ENCODE data around the gene TNFAIP8L2.
"Not testable (repeated sequence)": the region's sequence is repeated elsewhere in the genome, so short reads cannot be mapped to it uniquely, and the experiment has no call there.

TNFAIP8L2 gene

GRCh38 chr1:151146412-151147131 is 9.9 kb upstream of the TNFAIP8L2 start, which contains the start of gene SEMA6C:
Gene SEMA6C (minus strand): TSS chr1:151146631. CDS start chr1:151142621, 4,010 bp downstream.
- peak; percentile 91 for DNase-seq

- DNase-seq, result no peak
Observed at GRCh38 chr1:151147132-151147503, 9.3 kb upstream of the TNFAIP8L2 start.

GRCh38 chr1:151147665-151148064 is 8.8 kb upstream of the TNFAIP8L2 start:
- no peak for DNase-seq

- DNase-seq, result peak; percentile 50
Observed at GRCh38 chr1:151157067-151157531, 650 bp downstream of the TNFAIP8L2 start.

GRCh38 chr1:151158326-151158725 is 1.9 kb downstream of the TNFAIP8L2 start:
- peak; percentile 76 for DNase-seq

- DNase-seq, result peak; percentile 21
Observed at GRCh38 chr1:151158751-151159251, 2.4 kb downstream of the TNFAIP8L2 start.

- peak; percentile 68 for DNase-seq
Observed at GRCh38 chr1:151159373-151159772, 2.9 kb downstream of the TNFAIP8L2 start.

- DNase-seq, result no peak
Observed at GRCh38 chr1:151164732-151165280, 8.4 kb downstream of the TNFAIP8L2 start.

GRCh38 chr1:151165281-151165737 is 8.9 kb downstream of the TNFAIP8L2 start:
- DNase-seq, result no peak

GRCh38 chr1:151165738-151166504 is 9.5 kb downstream of the TNFAIP8L2 start, which contains the start of the genes LYSMD1 and SCNM1:
Gene LYSMD1 (minus strand): TSS chr1:151165902. CDS start chr1:151165258, 644 bp downstream.
Gene SCNM1 (plus strand): TSS chr1:151166144. CDS start chr1:151166153, 9 bp downstream.
- DNase-seq, result peak; percentile 99

- DNase-seq, result peak; percentile 25
Observed at GRCh38 chr1:151166505-151166956, 10.1 kb downstream of the TNFAIP8L2 start.

GRCh38 chr1:151167116-151167515 is 10.7 kb downstream of the TNFAIP8L2 start:
- DNase-seq, result no peak

GRCh38 chr1:151171190-151171589 is 14.7 kb downstream of the TNFAIP8L2 start:
- no peak for DNase-seq

GRCh38 chr1:151175041-151175741 is 18.7 kb downstream of the TNFAIP8L2 start:
- peak; percentile 10 for DNase-seq

- peak; percentile 52 for DNase-seq
Observed at GRCh38 chr1:151175863-151176262, 19.4 kb downstream of the TNFAIP8L2 start, which contains the start of gene TMOD4. Gene TMOD4 (minus strand): TSS chr1:151175981. CDS start chr1:151174875, 1,106 bp downstream.

- DNase-seq, result no peak
Observed at GRCh38 chr1:151176514-151177045, 20.1 kb downstream of the TNFAIP8L2 start.

- DNase-seq, result no peak
Observed at GRCh38 chr1:151184211-151184610, 27.8 kb downstream of the TNFAIP8L2 start.

- DNase-seq, result no peak
Observed at GRCh38 chr1:151187205-151187604, 30.8 kb downstream of the TNFAIP8L2 start.

- DNase-seq, result not testable (repeated sequence)
Observed at GRCh38 chr1:151188667-151189066, 32.2 kb downstream of the TNFAIP8L2 start.

- peak; percentile 85 for DNase-seq
Observed at GRCh38 chr1:151189637-151190445, 33.4 kb downstream of the TNFAIP8L2 start, which contains the start of gene VPS72. Gene VPS72 (minus strand): TSS chr1:151190197. CDS start chr1:151190121, 76 bp downstream.

- no peak for DNase-seq
Observed at GRCh38 chr1:151192047-151192446, 35.6 kb downstream of the TNFAIP8L2 start.
